Activated CD4-positive, alpha-beta T cell treated with anti-CD3 and anti-CD28 coated beads for 36 hours (primary cell): ENCODE results near the gene DCLK1. TPM values are rescaled to one million over a fixed set of nuclear protein-coding genes. Genes with fewer than 3 reads are reported as not detected.

Experiments used
- ATAC-seq: fragments of 200-7000 bp; cut with Tn5 transposase; one replicate; pipeline ENCODE4 v1.10.0; 2021; ENCODE audit warnings: mild to moderate bottlenecking, moderate library complexity
- CTCF ChIA-PET: fragments of 350-600 bp; sonication (Branson Sonifier 250); formaldehyde crosslinking; loops from one replicate; lab custom pipeline; 2021; ENCODE audit warnings: antibody characterized with exemption; lab: Charles Lee
- POLR2A ChIA-PET: fragments of 350-600 bp; sonication (Branson Sonifier 250); formaldehyde crosslinking; loops from one replicate; lab custom pipeline; 2021; ENCODE audit warnings: antibody characterized with exemption, inconsistent platforms; lab: Charles Lee
- DNase-seq: peaks from one replicate; pipeline ENCODE4 v3.0.0-alpha.2; 2020
- H3K27ac Mint-ChIP-seq: one replicate; pipeline ENCODE4 v1.8.0; 2021; ENCODE audit warnings: mixed read lengths
- H3K27me3 Mint-ChIP-seq: one replicate; pipeline ENCODE4 v1.8.0; 2021; ENCODE audit warnings: mixed read lengths
- H3K36me3 Mint-ChIP-seq: one replicate; pipeline ENCODE4 v1.8.0; 2021; ENCODE audit warnings: low read depth, mixed read lengths
- H3K4me1 Mint-ChIP-seq: one replicate; pipeline ENCODE4 v1.8.0; 2021; ENCODE audit warnings: mixed read lengths
- H3K4me3 Mint-ChIP-seq: one replicate; pipeline ENCODE4 v1.8.0; 2021; ENCODE audit warnings: mild to moderate bottlenecking, moderate library complexity, mixed read lengths
- H3K9me3 Mint-ChIP-seq: one replicate; pipeline ENCODE4 v1.8.0; 2021; ENCODE audit warnings: low read depth, mixed read lengths
- intact Hi-C, 2 experiments: fragments of 100-400 bp; cut with DNase I in 1 of 2; cut with micrococcal nuclease in 1 of 2; formaldehyde crosslinking; loops; one replicate each; pipeline versions ENCODE4 v1.14.2 to v1.15.1; 2022 to 2024; cut with DNase I, micrococcal nuclease
- total RNA-seq, 2 experiments: library from RNA; stranded (reverse); gene quantifications; one replicate each; pipeline ENCODE4 v1.2.3, GENCODE V29; 2021

Gene DCLK1
- total RNA-seq, 2 experiments from 2014 or later: not detected

DNA sequence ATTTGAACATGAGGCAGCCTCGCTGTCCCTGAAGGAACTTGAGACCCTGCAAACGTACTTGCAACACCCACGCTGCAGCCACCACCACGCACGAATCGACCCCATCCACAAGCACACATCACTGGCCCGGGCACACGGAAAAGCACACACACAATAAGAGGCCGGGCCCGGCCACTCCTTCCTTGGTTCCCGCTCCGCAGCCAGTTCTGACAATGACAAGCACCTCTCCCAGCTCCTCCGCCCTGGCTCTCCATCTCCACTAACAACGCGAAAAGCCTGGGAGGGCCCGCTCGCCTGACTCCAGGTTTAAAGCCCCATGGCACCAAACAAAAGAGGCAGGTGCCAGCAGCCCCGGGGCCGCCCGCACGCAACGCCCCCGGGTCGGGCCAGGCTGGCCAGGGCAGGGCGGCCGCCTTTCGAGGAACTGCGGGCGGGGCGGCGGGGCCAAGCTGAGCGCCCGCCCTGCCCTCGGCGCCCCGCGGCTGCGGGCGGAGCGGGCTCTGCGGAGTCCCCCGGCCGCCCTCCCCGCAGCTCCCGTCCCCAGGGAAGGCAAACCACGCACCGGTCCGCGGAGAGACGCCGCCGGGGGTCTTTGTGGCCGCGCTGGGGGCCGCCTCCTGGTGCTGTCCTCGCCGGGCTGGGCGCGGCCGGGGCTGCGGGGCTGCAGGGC lies 495 bp downstream of the DCLK1 start:
- no peak overlapping the region for H3K27ac Mint-ChIP-seq
- no peaks in the 10 kb centered on the region for H3K4me1 Mint-ChIP-seq
- intact Hi-C loops: no loop called here
- ATAC-seq (no peak), DNase-seq (no peak)
- POLR2A ChIA-PET: no interaction called here
- no peaks in the 10 kb centered on the region for H3K36me3 Mint-ChIP-seq
- H3K4me3 Mint-ChIP-seq: no peak overlapping the region
- H3K27me3 Mint-ChIP-seq: peaks cover 26% of the 10 kb centered on the region
- no peaks in the 10 kb centered on the region for H3K9me3 Mint-ChIP-seq
- CTCF ChIA-PET: no interaction called here

DNA sequence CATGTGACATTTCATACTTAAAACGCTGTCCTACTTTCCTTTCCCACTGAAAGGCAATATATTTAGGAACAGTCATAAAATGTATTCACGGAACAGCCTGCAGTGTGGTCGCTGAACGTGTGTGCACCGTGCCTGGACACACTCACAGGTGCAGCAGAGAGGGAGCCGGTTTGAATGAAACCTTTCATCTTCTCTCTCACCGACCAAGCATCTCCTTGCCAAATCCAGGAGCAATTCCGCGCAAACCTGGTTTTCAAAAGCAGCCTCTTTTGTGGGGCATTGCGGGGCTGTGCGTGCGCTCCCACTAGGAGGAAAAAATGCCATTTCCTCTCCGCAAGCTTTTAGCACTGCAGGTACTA lies 1.0 kb downstream of the DCLK1 start:
- Mint-ChIP-seq H3K27me3 (peaks cover 26% of the 10 kb centered on the region), H3K4me3 (no peak overlapping the region), H3K9me3 (no peaks in the 10 kb centered on the region), H3K27ac (no peak overlapping the region), H3K36me3 (no peaks in the 10 kb centered on the region), H3K4me1 (no peaks in the 10 kb centered on the region)
- no peak for ATAC-seq
- POLR2A ChIA-PET: no interaction called here
- intact Hi-C loops: no loop called here
- no peak for DNase-seq
- CTCF ChIA-PET: no interaction called here

DNA sequence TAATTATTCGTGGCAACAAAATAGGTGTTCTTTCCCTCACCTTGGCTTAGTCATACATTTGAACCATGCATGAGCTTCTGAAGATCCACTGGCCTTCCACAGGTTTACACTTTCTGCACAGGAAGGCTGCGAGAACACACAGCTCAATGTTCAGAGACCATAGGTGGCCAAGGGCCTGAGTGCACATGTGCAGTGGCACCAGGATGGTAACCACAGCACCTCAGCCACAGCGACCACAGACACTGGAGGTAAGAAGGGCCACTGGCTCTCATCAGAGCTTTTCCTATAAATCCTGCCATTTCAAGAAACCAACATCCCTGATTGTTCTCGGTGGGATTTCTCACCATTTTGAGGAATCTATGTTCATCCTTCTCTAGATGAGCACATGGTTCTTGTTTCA lies 1.6 kb downstream of the DCLK1 start:
- Mint-ChIP-seq H3K27me3 (peaks cover 23% of the 10 kb centered on the region), H3K36me3 (no peaks in the 10 kb centered on the region), H3K4me1 (no peaks in the 10 kb centered on the region), H3K9me3 (no peaks in the 10 kb centered on the region), H3K4me3 (no peak overlapping the region), H3K27ac (no peak overlapping the region)
- DNase-seq (no peak), ATAC-seq (no peak)
- ChIA-PET POLR2A (no interaction called here), CTCF (no interaction called here)
- intact Hi-C loops: no loop called here

DNA sequence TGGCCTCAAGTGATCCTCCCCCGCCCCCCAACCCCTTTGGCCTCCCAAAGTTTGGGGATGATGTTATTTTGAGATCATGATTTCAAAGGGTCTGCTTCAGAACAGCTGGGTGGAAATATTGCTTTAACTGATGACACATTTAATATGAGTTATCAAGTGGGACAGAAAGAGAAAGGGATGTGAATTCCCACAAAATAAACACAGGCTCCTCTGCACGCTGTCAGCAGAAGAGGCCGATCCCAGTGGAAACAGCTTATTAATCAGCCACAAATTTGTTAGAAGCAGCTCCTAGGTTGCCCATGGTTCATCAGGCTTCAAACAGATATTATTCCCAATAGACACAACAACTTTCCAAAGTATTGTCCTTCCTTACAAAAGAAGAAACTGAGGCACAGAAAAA lies 4.7 kb downstream of the DCLK1 start:
- Mint-ChIP-seq H3K4me1 (no peaks in the 10 kb centered on the region), H3K27ac (no peak overlapping the region), H3K27me3 (peaks cover 12% of the 10 kb centered on the region), H3K36me3 (no peaks in the 10 kb centered on the region), H3K9me3 (no peaks in the 10 kb centered on the region), H3K4me3 (no peak overlapping the region)
- intact Hi-C loops: no loop called here
- ChIA-PET CTCF (no interaction called here), POLR2A (no interaction called here)
- ATAC-seq (no peak), DNase-seq (no peak)

DNA sequence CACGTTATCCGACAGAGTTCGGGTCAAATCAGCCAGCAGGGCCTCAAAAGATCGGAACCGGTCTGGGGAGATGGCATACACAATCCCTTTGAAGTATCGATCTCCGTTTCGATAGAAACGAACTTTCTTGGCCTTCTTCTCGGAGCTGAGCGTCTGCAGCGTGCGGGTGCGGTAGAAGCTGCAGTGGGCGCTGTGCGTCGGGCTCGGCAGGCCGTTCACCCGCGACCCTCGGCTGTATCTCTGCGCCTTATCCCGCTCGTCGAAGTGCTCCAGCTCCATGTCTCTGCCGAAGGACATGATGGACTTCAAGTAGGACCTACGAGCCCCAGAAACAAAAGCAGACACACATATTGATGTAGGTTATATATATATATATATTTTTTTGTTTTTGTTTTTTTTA lies 5.3 kb downstream of the DCLK1 start:
- H3K27me3 Mint-ChIP-seq: peaks cover 10% of the 10 kb centered on the region
- H3K27ac Mint-ChIP-seq: no peak overlapping the region
- no peaks in the 10 kb centered on the region for H3K36me3 Mint-ChIP-seq
- no peak overlapping the region for H3K4me3 Mint-ChIP-seq
- ChIA-PET POLR2A (no interaction called here), CTCF (no interaction called here)
- ATAC-seq (no peak), DNase-seq (no peak)
- no peaks in the 10 kb centered on the region for H3K4me1 Mint-ChIP-seq
- intact Hi-C loops: no loop called here
- no peaks in the 10 kb centered on the region for H3K9me3 Mint-ChIP-seq

DNA sequence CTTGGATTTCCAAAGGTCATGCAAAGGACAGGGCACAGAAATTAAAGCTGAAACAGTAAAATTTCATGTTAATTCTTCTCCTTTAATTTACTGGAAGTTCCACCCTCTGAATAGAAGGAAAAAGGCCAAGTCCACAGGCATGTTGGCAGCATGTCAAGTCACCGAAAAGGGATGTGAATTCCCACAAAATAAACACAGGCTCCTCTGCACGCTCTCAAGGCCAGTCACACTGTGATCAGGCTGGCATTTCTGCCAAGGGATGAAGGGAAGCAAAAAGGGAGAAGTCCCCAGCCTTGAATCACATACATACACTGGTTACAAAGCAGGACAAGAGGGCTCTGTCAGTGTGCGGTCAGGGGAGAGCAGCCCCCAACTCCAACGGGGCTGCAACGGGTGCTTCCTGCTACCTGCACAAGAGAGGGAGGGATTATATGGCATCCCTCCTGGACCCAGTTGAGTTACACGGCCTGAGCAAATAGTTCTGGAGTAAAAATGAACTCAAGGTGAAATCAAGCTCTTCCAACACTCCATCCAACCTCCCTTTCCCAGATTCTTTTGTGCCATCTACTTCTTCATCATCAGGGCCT lies 6.9 kb downstream of the DCLK1 start:
- Mint-ChIP-seq H3K9me3 (no peaks in the 10 kb centered on the region), H3K4me3 (no peak overlapping the region), H3K27me3 (no peaks in the 10 kb centered on the region), H3K27ac (no peak overlapping the region), H3K36me3 (no peaks in the 10 kb centered on the region), H3K4me1 (no peaks in the 10 kb centered on the region)
- CTCF ChIA-PET: interaction anchor here (1.0 kb wide), 1 partner anchor 52 kb away, joined by 3 read pairs; no protein-coding TSS in a partner anchor
- DNase-seq: no peak
- POLR2A ChIA-PET: no interaction called here
- intact Hi-C loops: no loop called here
- no peak for ATAC-seq

DNA sequence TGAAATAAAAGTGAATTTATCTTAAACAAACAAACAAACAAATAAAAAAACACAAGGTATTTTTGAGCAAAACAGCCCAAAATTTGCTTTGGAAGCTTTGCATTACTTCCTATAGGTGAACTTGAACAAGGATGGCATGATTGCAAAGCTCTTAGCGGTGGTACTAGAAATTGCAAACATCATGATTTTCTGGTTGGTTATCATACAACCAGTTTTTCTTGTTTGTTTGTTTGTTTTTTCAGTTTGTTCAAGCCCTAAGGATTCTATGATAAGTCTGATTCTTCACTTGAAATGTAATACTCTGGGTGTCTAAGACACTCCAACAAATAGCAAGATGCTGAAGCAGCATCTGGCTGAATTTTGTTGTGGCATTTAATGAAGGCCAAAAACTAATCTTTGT lies 15.9 kb downstream of the DCLK1 start:
- POLR2A ChIA-PET: no interaction called here
- DNase-seq: no peak
- no peaks in the 10 kb centered on the region for H3K4me1 Mint-ChIP-seq
- no peak for ATAC-seq
- no peak overlapping the region for H3K27ac Mint-ChIP-seq
- H3K27me3 Mint-ChIP-seq: no peaks in the 10 kb centered on the region
- CTCF ChIA-PET: no interaction called here
- H3K36me3 Mint-ChIP-seq: no peaks in the 10 kb centered on the region
- intact Hi-C loops: no loop called here
- H3K4me3 Mint-ChIP-seq: no peak overlapping the region
- no peaks in the 10 kb centered on the region for H3K9me3 Mint-ChIP-seq

DNA sequence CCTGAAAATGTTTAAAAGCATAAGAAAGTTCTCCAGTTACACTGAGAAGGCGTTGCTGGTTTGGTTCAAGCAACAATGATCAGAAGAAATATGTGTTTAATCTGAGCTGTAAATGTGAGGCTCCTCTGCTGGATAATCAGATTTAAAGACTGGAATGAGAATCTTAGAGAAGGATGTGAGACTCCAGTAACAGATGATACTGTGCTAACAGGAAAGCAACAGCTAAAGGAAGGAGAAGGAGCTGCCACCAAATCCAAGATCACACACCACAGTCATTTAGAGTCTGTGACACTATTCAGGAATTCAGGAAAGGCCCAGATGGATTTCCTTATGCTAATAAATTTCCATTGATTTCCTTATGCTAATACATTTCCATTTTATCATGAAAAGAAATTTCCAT lies 16.9 kb downstream of the DCLK1 start:
- Mint-ChIP-seq H3K36me3 (no peaks in the 10 kb centered on the region), H3K4me1 (no peaks in the 10 kb centered on the region), H3K4me3 (no peak overlapping the region), H3K27me3 (no peaks in the 10 kb centered on the region), H3K27ac (no peak overlapping the region), H3K9me3 (no peaks in the 10 kb centered on the region)
- DNase-seq: no peak
- no peak for ATAC-seq
- ChIA-PET POLR2A (no interaction called here), CTCF (no interaction called here)
- intact Hi-C loops: no loop called here

DNA sequence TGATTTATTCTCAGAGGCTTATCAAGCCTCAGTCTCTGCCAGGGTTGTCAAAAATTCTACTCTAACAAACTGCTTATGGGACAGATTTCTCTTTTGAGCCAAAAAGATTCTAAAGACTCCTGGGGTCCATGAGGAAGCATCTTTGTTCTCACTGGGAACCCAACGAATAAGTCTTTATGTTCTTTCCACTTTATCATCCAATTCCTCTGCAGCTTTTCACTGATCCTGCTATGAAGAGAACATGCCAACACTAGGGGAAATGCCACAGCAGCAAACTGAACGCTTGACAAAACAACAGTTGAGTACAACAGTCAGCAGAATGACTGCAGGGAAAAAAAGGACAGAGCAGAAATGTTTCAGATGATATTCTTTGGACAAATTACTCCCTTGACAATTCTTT lies 22.2 kb downstream of the DCLK1 start:
- Mint-ChIP-seq H3K27ac (no peak overlapping the region), H3K9me3 (no peaks in the 10 kb centered on the region), H3K36me3 (no peaks in the 10 kb centered on the region), H3K4me1 (no peaks in the 10 kb centered on the region), H3K27me3 (no peaks in the 10 kb centered on the region), H3K4me3 (no peak overlapping the region)
- ChIA-PET POLR2A (no interaction called here), CTCF (no interaction called here)
- DNase-seq (no peak), ATAC-seq (no peak)
- intact Hi-C loops: no loop called here

DNA sequence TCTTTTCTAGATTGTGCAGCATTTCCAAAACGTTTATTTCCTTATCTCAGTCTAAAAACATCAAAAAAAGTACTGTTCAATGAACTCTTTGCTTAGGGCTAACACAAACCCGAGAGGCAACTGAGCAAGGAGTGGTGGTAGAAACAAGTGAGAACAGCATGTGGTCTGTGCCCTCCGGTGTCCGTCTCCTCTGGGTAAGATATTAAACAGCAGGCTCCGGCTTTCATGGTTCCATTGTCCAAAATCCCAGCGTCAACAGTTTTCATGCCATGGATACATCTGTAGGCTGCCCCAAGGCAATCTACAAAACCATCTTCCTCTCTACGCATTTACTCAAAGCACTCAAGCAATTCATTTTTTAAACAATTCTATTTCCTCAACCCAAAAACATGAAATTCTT lies 22.8 kb downstream of the DCLK1 start:
- Mint-ChIP-seq H3K4me3 (no peak overlapping the region), H3K4me1 (no peaks in the 10 kb centered on the region), H3K36me3 (no peaks in the 10 kb centered on the region), H3K27ac (no peak overlapping the region), H3K9me3 (no peaks in the 10 kb centered on the region), H3K27me3 (no peaks in the 10 kb centered on the region)
- intact Hi-C loops: no loop called here
- ATAC-seq (no peak), DNase-seq (no peak)
- ChIA-PET POLR2A (no interaction called here), CTCF (interaction anchor here (0.5 kb wide), 1 partner anchor 165 kb away, joined by 4 read pairs; no protein-coding TSS in a partner anchor)

DNA sequence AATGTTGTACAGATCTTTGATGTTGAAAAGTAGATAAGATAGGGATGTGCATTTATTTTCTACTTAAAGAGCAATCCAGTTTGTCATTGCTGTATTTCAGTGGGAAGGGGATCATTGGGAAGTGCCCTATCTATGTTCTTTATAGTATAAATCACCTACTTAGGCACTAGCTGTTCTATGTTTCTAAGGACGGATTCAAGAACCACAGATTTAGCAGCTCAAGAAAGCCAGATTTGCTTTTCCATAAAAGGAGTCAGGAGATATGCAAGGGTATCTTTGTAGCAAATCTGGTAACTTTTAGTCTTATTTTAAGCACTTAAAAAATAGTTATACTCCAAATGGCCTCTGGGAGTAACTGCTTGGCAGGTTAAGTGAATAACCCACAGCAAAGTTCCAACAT lies 23.7 kb downstream of the DCLK1 start:
- no peaks in the 10 kb centered on the region for H3K4me1 Mint-ChIP-seq
- DNase-seq (no peak), ATAC-seq (no peak)
- no peak overlapping the region for H3K27ac Mint-ChIP-seq
- CTCF ChIA-PET: interaction anchor here (0.5 to 0.6 kb wide), 2 partner anchors 32 to 164 kb away, joined by 3 to 4 read pairs; no protein-coding TSS in a partner anchor
- intact Hi-C loops: no loop called here
- H3K4me3 Mint-ChIP-seq: no peak overlapping the region
- H3K36me3 Mint-ChIP-seq: no peaks in the 10 kb centered on the region
- no peaks in the 10 kb centered on the region for H3K9me3 Mint-ChIP-seq
- no peaks in the 10 kb centered on the region for H3K27me3 Mint-ChIP-seq
- POLR2A ChIA-PET: no interaction called here

DNA sequence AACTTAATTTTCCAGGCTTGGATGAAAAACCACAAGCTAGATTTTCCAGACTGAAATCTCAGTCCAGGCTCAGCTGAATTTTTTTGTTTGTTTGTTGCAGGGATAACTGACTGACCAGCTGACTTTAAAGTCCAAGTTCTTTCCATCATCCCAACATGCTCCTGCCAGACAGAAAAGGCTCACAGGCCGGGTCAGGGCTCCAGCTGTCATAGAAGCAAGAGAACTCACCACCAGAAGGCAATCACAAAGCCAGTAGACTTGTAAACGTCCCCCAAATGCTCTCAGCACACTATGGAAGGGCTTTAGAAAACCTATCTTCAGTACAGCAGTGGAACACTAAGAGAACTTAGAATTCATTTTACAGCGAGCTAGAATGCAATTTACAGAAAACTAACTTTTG lies 25.5 kb downstream of the DCLK1 start:
- Mint-ChIP-seq H3K27ac (no peak overlapping the region), H3K36me3 (no peaks in the 10 kb centered on the region), H3K9me3 (no peaks in the 10 kb centered on the region), H3K4me1 (no peaks in the 10 kb centered on the region), H3K27me3 (no peaks in the 10 kb centered on the region), H3K4me3 (no peak overlapping the region)
- ChIA-PET CTCF (no interaction called here), POLR2A (no interaction called here)
- DNase-seq (no peak), ATAC-seq (no peak)
- intact Hi-C loops: no loop called here
